Right lobe of liver (tissue), 6 donors: ENCODE data around the gene USP2. TPM values are rescaled to one million over a fixed set of nuclear protein-coding genes. Genes with fewer than 3 reads are reported as not detected.
A peak's percentile ranks its signal among the peaks of the same experiment; 100 is the strongest.

ENCODE experiments used
- ATAC-seq, 4 donors: fragments of 200-7000 bp; cut with Tn5 transposase; one replicate each; pipeline ENCODE4 v1.9.1; 2020; ENCODE audit warnings: mild to moderate bottlenecking in 4 of 4, moderate library complexity in 4 of 4
- DNase-seq, 3 donors: peaks; one replicate each; pipeline ENCODE4 v3.0.0-alpha.2; 2020
- H3K27ac ChIP-seq, 3 donors: fragments of 200-600 bp; one replicate each; pipeline ENCODE4 v1.8.0; 2022
- H3K27me3 ChIP-seq, 2 donors: fragments of 200-600 bp; one replicate each; pipeline ENCODE4 v1.8.0; 2022
- H3K36me3 ChIP-seq, 4 donors: fragments of 200-600 bp; sonication (generic) in 1 of 4; one replicate each; pipeline versions ENCODE4 v1.5.1 to v1.8.0; 2017 to 2022; ENCODE audit warnings: control low read depth in 1 of 4
- H3K4me1 ChIP-seq, 4 donors: fragments of 200-600 bp; sonication (generic) in 1 of 4; one replicate each; pipeline versions ENCODE4 v1.5.1 to v1.8.0; 2017 to 2022; ENCODE audit warnings: control low read depth in 1 of 4
- H3K4me3 ChIP-seq, 3 donors: fragments of 200-600 bp; one replicate each; pipeline ENCODE4 v1.8.0; 2022
- H3K9me3 ChIP-seq, 4 donors: fragments of 200-600 bp; sonication (generic) in 1 of 4; one replicate each; pipeline versions ENCODE4 v1.5.1 to v1.8.0; 2017 to 2022; ENCODE audit warnings: control low read depth in 1 of 4
- CTCF ChIP-seq, 4 donors: fragments of 200-600 bp in 3 of 4; fragments of 450-650 bp in 1 of 4; IDR thresholded peaks; one replicate each; pipeline versions ENCODE4 v1.5.1 to v1.8.0; 2016 to 2022; ENCODE audit warnings: antibody characterized with exemption in 4 of 4, mild to moderate bottlenecking in 2 of 4
- POLR2A ChIP-seq: fragments of 450-650 bp; IDR thresholded peaks from one replicate; pipeline ENCODE4 v1.6.1; 2017; ENCODE audit warnings: antibody characterized with exemption, mild to moderate bottlenecking
- WGBS: methylation state at CpG from one replicate; pipeline ENCODE4 v1.1.6; 2018; ENCODE audit warnings: low coverage, low lambda C conversion rate; ENCODE audit not compliant: insufficient coverage; ENCODE audit errors: missing lambda C conversion rate; 5-methylcytosine and 5-hydroxymethylcytosine counted together
- intact Hi-C, 2 donors: fragments of 100-400 bp; cut with DNase I; formaldehyde crosslinking; loops; one replicate each; pipeline versions ENCODE4 v1.11.2 to v1.14.1; 2022
- total RNA-seq, 6 experiments: library from RNA; depleted of rRNA in 2 of 6; stranded (reverse); fragments of >200 nt in 2 of 6; fragmentation: NEBNext Ultra II Directional in 3 of 6; extraction: Animal tissue kit (Norgen Biotek cat#: 25700) in 3 of 6; gene quantifications; one replicate each; pipeline versions ENCODE4 v1.1.0 to v1.2.4, GENCODE V29; 2016 to 2023
- donor health status: DM: no; HTN: yes; CAD: no.
- donor health status: DM: no; HTN: no; CAD: no.
- donor health status: DM: no; HTN: no; CAD: no.
- donor health status: DM: no; HTN: yes; CAD: no.
- donor health status: DM: no; HTN: yes; CAD: no.

The USP2 gene
- total RNA-seq, 6 experiments from 2014 or later = 1.3 to 25.9 (median 4.6) TPM

GRCh38 chr11:119318240-119319135 lies 63.0 kb downstream of the USP2 start:
- H3K27ac ChIP-seq = peak overlapping the region in 2 of 3 donors; percentile 33 to 59
- peaks cover 0 to 4% of the 10 kb centered on the region in 2 donors for H3K27me3 ChIP-seq
- H3K4me3 ChIP-seq = no peak overlapping the region
- peak in 3 of 4 donors; percentile 1 to 28 (median 1) for ATAC-seq
- DNase-seq = peak in 1 of 3 donors; percentile 50
- no peaks in the 10 kb centered on the region for H3K9me3 ChIP-seq
- 49% methylated on average over 4 of the region's 22 CpGs for WGBS
- TF ChIP-seq CTCF (IDR thresholded peaks at IDR 0.05) = no peak
- TF ChIP-seq POLR2A = no peak
- peaks cover 0 to 25% (median 4%) of the 10 kb centered on the region in 4 donors for H3K4me1 ChIP-seq
- no peaks in the 10 kb centered on the region for H3K36me3 ChIP-seq
- intact Hi-C loops = no loop called here

- no peak overlapping the region for H3K4me3 ChIP-seq
- peak overlapping the region in 1 of 3 donors; percentile 40 for H3K27ac ChIP-seq
- no peak for TF ChIP-seq CTCF (IDR thresholded peaks at IDR 0.05)
- TF ChIP-seq POLR2A = no peak
- intact Hi-C loops = no loop called here
- H3K27me3 ChIP-seq = peaks cover 0 to 4% of the 10 kb centered on the region in 2 donors
- H3K36me3 ChIP-seq = no peaks in the 10 kb centered on the region
- no peak for DNase-seq
- no peak for ATAC-seq
- H3K9me3 ChIP-seq = no peaks in the 10 kb centered on the region
- H3K4me1 ChIP-seq = peaks cover 0 to 25% (median 4%) of the 10 kb centered on the region in 4 donors
- 79% methylated on average over 3 of the region's 14 CpGs for WGBS
Measured at GRCh38 chr11:119317592-119318239, 63.8 kb downstream of the USP2 start.

GRCh38 chr11:119316729-119317591 lies 64.5 kb downstream of the USP2 start, which contains the start of gene MCAM:
TSS of gene MCAM (minus strand) at chr11:119317130. CDS start at chr11:119317101, 29 bp downstream.
- peak in 3 of 4 donors; percentile 4 to 10 (median 5) for ATAC-seq
- H3K4me1 ChIP-seq = peaks cover 0 to 25% (median 4%) of the 10 kb centered on the region in 4 donors

More at GRCh38 chr11:119316729-119317591, 64.5 kb downstream of the USP2 start, which contains the start of gene MCAM:
- H3K4me3 ChIP-seq = peak within 1 kb of the TSS; percentile 32 to 42 (median 35)
- WGBS = no CpG with 5 or more reads among the region's 74 CpGs
- H3K27ac ChIP-seq = peak within 1 kb of the TSS; percentile 15 to 63 (median 43)
- H3K9me3 ChIP-seq = no peaks in the 10 kb centered on the region
- intact Hi-C loops = no loop called here
- H3K27me3 ChIP-seq = peaks cover 0 to 4% of the 10 kb centered on the region in 2 donors
- DNase-seq = peak in 2 of 3 donors; percentile 47 to 61
- H3K36me3 ChIP-seq = no peaks in the 10 kb centered on the region
- TF ChIP-seq CTCF (IDR thresholded peaks at IDR 0.05) = no peak
- no peak for TF ChIP-seq POLR2A
